ENCODE measurements around the gene USP30.

USP30 gene

DNA sequence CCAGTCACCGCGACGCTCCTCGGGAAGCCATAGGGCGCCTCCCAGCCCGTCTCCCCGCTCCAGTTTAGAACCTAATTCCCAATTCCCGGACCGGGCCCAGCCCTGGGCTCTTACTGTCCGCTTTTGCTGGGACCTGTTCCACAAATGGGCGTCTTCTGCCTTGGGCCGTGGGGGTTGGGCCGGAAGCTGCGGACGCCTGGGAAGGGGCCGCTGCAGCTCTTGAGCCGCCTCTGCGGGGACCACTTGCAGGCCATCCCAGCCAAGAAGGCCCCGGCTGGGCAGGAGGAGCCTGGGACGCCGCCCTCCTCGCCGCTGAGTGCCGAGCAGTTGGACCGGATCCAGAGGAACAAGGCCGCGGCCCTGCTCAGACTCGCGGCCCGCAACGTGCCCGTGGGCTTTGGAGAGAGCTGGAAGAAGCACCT lies 45.8 kb downstream of the USP30 start:
- DNase-seq (ENCODE audit: low spot score), result no peak

DNA sequence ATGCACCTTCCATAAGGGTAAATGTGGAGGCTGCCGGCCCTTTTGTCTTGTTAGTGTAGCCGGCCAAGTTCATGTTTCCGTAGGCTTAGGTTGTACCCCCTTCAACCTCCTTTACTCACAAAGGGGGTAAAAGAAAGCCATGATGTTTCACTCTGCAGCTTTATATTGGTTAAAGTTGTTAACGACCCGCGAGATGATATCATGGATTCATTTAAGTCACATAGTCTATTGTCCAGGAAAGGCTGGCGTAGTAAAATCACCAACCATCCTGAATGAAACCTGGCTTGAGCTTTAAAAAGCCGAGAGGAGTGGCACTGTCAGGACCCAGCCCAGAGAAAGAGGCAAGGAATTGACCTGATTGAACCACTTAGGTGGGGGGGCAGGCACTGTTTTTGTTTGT lies 46.3 kb downstream of the USP30 start:
- no peak for DNase-seq (ENCODE audit: low spot score)

DNA sequence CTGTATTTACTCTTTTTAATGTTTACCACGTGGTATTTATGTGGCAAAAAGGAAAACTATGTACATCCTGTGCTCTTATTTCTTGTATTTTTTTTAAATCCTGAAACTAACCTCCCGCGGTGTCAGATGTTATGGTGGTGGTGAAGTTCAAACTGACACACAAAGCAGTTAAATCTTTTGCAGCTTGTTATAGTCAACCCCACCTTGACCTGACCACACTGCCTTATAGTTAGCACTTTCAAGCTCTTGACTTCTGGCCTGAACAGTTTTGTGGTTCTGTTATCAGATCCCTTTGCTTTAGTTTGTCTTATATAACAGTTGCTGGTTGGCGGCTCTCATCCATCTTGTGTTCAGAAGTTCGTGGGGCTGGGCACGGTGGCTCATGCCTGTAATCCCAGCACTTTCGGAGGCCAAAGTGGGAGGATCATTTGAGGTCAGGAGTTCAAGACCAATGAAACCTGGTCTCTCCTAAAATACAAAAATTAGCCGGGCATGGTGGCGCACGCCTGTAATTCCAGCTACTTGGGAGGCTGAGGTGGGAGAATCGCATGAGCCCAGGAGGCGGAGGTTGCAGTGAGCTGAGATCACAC lies 47.1 kb downstream of the USP30 start:
- no peak for DNase-seq (ENCODE audit: low spot score)

DNA sequence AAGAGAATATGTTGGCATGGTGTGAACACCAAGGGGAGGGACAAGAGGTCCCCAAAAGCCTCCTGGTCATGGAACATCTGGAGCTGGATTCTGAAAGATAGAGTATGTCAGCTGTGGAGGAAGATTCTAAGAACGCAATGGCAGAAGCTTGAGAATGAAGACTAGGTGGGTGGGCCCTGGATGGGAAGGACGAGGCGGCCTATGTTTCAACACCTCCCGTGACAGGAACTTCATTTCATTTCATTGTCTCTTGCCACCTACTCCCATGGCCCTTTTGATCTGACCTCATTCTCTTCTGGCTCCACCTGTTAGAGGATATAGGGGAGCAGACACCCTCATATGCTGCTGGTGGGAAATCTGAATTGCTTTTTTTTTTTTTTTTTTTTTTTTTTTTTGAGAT lies 48.4 kb downstream of the USP30 start:
- DNase-seq (ENCODE audit: low spot score), result no peak

DNA sequence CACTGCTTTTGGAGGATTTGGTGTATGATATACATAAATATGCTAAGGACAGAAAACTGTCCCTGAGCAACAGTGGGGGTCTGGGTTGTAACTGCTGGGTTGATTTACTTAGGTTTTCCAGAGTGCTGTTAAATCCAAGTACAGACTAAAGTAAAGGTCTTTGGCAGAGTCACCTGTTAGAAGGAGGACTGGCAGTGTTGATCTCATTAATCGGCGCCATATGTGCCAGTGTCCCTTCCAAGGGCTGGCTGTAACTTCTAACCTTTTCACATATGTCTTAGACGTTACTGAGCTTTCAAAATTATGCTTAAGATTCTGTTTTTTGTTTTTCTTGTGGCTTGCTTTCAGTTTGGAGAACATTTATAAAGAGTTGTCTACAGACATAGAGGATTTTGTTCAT lies 50.1 kb downstream of the USP30 start:
- DNase-seq (ENCODE audit: low spot score), result no peak

DNA sequence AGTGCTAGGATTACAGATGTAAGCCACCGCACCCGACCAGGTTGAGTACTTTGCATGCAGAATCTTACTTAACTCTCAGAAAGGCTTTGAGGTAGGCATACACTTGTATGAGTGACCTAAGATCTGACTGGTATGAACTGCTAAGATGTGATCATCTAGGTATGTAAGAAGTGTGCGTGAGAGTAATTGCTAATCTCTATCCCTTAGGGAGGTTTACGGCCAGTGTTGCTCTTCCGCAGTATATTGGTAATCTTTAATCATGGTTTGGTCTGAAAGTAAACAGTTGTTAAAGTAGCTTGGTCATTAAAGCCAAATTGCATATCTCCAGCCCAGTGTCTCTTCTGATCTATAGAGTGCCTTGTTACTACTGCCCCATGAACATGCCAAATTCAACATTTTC lies 52.8 kb downstream of the USP30 start:
- no peak for DNase-seq (ENCODE audit: low spot score)

DNA sequence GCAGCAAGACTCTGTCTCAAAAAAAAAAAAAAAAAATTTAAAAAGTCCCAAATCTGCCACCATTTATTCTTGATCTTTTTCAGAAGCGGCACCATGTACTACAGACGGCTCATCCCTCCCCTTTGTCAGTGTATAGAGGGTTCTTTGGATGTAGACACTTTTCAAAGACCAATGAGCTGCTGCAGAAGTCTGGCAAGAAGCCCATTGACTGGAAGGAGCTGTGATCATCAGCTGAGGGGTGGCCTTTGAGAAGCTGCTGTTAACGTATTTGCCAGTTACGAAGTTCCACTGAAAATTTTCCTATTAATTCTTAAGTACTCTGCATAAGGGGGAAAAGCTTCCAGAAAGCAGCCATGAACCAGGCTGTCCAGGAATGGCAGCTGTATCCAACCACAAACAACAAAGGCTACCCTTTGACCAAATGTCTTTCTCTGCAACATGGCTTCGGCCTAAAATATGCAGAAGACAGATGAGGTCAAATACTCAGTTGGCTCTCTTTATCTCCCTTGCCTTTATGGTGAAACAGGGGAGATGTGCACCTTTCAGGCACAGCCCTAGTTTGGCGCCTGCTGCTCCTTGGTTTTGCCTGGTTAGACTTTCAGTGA lies 57.5 kb downstream of the USP30 start:
- DNase-seq (ENCODE audit: low spot score), result no peak

DNA sequence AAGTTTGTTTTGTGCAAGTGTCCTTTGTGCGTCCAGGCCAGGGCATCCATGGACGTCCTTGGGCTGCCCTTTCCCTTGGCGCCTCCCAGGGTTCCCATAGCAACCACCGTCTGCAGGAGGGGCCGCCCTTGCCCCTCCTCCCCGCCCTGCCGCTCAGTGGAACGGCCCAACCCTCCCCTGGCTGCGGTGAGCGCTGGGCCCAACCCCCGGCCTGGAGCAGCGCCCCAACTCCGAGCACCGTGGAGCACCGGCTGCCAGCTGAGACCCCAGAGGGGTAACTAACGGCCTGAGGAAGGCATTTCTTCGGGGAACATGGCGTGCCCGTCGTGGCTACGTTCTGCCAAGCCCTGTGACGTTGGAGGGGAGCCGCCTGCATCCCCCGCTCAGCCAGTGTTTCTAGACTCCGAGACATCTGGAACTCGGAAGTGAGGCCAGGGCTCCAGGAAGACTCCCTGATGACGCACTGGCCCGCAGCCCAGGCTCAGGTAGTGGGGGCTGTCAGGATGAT lies 58.7 kb downstream of the USP30 start:
- DNase-seq (ENCODE audit: low spot score), result peak; percentile 47

DNA sequence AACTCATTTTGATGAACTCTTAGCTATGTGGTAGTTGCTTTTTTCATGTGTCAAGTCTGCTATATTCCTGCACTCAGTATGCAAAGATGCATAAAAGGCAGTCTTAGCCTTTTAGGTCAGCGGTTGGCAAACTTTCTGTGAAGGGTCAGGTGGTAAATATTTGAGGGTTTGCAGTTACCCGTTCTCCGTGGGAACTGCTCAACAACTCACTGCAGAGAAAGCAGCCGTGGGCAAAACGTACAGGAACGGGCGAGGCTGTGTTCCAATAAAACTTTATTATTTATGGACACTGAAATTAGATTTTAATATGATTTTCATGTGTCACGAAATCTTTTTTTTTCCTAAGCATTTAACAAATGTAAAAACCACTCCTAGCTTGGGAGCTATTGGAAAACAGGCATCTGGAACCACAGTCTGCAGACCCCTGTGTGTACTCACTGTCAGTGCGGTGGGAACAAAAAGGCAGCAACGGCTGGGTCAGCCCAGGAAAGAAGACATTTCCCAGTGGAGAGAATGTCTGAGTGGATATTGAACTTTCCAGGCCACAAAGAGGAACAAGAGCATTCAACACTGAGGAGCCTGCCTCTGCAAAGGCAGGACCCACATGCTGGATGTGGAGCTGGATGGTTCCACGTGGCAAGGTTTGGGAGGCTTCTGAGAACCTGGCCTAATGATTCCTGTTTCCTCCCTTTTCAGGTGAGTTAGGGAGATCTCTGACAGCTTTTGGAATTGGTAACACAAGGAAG lies 60.5 kb downstream of the USP30 start:
- DNase-seq (ENCODE audit: low spot score), result no peak

DNA sequence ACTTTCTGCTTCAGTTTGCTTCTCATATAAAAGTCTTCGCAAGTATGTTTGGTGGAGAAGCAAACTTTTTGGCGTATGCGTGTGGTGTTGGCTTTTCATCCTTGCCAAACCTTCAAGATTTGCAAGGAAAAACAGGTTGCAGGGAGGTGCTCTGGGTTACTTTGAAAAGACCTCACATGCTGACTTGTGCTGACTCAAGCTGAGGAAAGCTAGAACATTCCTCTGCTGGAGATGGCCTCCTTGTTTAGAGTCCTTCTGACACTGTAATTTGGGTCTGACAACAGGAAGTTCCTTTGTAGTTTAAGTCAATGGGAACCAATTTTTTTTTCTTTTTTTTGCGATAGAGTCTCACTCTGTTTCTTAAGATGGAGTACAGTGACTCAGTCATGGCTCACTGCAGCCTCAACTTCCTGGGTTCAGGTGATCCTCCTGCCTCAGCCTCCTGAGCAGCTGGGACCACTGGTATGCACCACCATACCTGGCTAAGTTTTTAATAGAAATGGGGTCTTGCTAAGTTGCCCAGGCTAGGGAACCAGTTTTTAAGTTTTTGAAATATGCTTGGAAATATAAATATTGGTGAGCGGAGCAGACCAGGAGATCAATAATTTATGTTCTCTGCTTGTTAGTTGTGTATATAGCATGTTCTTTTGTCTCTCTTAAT lies 61.4 kb downstream of the USP30 start:
- DNase-seq (ENCODE audit: low spot score), result no peak

DNA sequence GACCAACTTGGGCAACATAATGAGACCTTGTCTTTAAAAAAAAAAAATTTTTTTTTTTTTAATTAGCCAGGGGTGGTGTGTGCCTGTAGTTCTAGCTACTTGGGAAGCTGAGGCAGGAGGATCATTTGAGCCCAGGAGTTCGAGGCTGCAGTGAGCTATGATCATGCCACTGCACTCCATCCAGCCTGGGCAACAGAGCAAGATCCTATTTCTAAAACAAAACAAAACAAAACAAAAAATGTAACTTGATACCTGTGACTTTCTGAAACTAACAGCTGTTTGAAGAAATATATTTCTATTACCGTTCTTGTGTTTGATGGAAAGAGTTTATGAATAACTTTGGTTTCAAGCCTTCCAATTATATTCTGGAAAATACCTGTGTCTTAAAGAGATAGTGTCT lies 62.3 kb downstream of the USP30 start:
- DNase-seq (ENCODE audit: low spot score), result no peak

DNA sequence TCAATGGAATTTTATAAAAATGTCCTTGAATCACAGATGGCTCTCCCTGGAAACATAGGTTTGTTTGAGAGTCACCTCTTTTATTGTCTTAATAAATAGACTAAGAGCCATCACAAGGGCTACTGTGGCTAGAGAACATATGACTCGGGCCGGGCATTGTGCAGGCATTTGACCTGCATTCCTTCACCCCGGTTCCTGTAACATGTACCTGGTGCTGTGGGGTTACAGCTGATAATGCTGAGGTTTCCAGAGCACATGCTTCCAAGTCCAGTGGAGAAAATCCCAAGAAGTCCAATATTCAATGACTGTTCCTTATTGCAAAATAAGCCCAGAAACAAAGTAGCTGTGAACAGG lies 63.0 kb downstream of the USP30 start:
- DNase-seq (ENCODE audit: low spot score), result no peak

DNA sequence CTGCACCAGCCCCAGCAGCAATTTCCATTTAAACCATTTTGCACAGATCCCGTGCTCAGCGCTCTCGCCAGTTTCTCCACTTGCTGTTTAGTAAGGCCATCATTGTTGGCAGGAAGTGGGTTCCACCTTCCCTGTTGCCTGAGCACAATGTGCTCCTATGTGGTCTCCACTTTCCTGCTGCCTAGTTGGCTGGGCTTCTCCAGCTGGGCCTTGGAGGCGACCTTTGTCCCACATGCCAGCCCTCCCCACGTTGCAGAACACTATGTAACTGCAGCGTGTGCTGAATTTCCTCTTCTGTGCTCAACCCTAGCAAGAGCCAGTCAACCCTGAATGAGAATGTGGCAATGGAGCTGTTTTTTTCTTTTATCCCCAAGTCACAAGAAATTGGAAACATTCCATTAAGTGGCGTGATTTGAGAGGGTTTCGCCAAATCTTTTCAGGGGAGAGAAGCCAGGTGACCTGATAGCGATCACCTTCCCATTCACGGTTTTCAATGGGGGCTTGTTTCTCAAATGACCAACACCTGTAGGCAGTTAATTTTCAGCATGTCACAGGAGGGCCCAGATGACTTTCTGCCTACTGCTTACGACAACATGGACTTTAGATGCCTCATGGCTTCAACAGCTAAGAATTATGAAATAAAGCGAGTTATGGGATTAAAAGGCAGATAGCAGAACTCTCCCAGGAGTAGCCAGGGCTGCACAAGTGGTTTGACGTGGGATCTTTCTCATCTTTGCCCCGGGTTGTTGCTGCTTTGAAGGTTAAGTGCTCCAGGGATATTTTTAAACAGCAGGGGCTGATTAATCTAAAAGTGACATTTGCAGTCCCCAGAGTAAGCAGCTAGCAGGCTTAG lies 63.6 kb downstream of the USP30 start, which contains the start of gene ACACB:
TSS of gene ACACB (plus strand) at position 830 of the 853 bp plus-strand sequence. CDS start 22,819 bp downstream, outside the sequence.
- DNase-seq (ENCODE audit: low spot score), result no peak

DNA sequence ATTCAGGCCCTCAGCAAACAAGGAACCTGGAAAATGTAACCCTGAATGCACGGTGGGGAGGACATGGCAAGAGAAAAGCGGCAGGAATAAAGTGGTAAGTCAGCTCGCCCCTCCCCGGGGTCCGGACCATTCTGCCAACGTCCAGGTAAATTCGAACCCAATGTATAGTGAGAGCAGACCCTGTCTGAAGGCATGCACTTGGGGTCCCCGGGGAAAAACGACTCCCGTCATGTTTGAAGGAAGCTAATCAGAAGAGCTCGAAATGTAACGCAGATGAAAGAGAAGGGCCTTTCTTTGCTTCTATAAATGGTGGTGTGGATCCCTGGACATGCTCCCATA lies 64.2 kb downstream of the USP30 start:
- no peak for DNase-seq (ENCODE audit: low spot score)

DNA sequence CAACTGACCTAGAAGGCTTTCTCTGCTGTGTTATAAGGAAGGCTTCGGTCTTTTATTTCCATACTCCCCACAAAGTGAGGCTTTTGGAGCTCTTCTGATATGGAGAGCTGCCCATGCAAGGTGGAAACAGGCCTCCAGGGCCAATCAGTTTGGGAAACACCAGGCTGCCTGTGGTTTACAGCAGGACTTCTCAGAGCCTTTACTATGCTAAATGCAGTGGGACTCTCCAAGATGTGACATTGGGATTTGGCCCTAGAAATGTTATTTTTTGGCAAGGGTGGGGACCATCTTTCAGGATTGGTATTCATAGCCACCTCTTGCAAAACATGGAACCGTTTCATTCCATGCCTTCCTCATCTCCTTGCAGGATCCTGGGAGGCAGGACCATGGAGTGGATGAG lies 67.7 kb downstream of the USP30 start:
- DNase-seq (ENCODE audit: low spot score), result no peak

DNA sequence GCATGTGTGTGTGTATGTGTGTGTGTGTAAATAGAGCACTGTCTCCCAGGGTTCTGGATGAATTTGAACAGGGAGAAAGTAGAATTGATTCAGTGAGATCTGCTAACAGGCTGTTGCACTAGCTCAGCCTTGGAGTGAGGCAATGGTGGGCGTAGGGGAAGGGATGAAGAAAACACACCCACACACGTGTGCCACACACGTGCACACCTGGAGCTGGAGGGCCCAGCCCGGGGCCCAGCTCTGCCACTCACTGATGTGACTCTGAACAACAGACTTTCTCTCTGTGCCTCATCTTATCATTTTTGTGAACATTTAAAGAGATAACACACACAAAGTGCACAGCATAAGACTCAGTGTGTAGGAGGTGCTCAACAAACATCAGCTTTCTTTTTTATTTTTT lies 68.2 kb downstream of the USP30 start:
- DNase-seq (ENCODE audit: low spot score), result no peak

DNA sequence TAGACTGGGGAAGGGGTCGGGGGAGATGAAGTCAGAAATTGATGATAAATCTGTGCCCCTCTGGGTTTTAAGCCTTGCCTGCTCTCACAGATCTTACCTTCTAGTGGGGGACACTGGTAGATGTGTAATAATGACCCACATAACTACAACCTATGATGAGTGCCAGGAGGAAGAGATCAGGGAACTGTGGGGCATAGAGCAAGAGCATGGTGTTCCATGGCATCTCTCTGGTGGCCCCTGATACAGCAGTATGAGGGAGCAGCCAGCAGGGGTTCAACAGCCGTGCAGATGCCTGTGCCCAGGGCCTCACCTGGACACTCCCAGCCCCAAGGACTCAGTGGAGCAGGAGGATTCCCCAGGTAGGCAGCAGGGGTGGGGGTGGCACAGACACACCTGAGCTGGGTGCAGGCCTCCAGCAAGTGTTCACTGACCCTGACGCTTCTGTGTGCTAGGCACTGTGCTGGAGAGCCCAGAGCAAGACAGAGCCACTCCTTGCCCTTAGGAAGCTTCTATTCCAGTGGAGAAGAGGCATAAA lies 69.0 kb downstream of the USP30 start:
- DNase-seq (ENCODE audit: low spot score), result no peak

DNA sequence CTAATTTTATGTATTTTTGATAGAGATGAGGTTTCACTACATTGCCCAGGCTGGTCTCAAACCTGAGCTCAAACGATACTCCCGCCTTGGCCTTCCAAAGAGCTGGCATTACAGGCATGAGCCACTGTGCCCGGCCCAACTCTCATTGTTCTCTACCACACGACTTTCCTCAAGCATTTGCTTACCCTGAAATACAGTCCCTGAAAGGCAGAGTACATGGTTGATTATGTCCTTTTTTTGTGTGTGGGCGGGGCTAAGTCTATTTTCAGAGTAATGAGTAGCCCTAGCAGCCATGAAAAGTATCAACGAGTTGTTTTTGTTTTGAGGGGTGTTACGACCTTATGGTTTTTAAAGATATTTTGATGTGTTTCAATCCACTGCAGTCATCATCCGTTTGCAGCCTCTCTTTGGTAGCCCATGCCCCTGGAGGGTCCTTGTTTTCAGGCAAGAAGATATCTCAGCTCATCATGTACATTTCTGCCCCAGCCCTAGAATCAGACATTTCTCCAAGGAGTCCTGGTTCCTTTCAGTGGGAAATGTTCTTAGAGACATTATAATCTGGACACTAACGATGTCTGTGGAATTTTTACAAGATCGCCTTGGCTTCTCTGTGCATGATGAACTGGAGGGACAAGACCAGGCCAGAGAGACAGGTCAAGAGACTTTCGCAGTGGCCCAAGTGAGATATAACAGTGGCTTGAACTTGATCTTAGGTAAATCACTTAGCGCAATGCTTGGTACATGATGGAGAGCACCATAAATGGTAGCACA lies 72.7 kb downstream of the USP30 start:
- DNase-seq (ENCODE audit: low spot score), result no peak

DNA sequence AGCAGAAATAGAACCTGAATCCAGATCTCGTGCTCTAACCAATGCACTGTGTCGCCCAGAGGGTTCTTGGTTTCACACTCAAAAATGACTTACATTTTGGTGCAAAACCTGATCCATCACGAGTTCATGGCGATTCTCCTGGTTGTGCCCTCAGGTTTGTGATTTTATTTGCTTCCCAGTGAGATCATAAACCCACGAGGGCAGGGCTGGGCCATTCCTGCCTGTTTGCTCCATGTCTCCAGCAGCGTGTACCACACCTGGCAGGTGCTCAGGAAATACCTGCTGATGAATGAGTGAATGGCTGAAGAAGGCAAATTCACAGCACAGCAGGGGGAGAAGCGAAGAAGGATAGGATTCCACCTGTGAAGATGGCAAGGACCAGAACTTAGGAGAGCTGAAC lies 73.4 kb downstream of the USP30 start:
- no peak for DNase-seq (ENCODE audit: low spot score)

DNA sequence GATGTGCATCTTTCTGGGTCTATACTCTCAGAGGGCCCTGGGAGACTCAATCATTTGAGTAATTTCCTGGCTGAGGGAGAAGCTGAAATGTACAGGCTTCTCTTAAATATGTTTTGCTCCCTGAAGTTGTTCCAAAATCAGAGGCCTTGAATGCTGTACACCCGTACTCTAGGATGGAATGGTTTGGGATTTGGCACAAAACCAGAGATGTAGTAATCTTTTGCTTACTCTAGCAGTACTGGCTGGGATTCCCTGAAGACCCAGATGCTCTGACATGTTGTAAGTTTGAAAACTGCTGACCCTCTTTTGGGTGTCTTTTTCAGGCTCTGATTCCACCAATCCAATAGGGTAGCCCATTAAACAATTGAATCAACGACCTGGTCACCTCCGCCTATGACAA lies 74.4 kb downstream of the USP30 start:
- no peak for DNase-seq (ENCODE audit: low spot score)

Data from germinal center (tissue), 1 donor.